Thyroid gland (tissue), 4 donors: Measurements from ENCODE around the gene TRIM41. TPM values are rescaled to one million over a fixed set of nuclear protein-coding genes. Genes with fewer than 3 reads are reported as not detected.
"Not testable (repeated sequence)": the region's sequence is repeated elsewhere in the genome, so short reads cannot be mapped to it uniquely, and the experiment has no call there.

ENCODE experiments used
- DNase-seq, 2 donors: peaks; one replicate each; pipeline ENCODE4 v3.0.0-alpha.2; 2019
- H3K27ac ChIP-seq, 3 donors: fragments of 200-600 bp; sonication (generic); 1 replicate in 2 of 3; 2 replicates in 1 of 3; pipeline ENCODE4 v1.5.1; 2016 to 2019; ENCODE audit warnings: mild to moderate bottlenecking in 1 of 3, moderate library complexity in 1 of 3
- H3K27me3 ChIP-seq: fragments of 200-600 bp; sonication (generic); one replicate; pipeline ENCODE4 v1.5.1; 2019
- H3K36me3 ChIP-seq, 2 donors: fragments of 200-600 bp; sonication (generic); one replicate each; pipeline ENCODE4 v1.5.1; 2016 to 2019
- H3K4me1 ChIP-seq, 2 donors: fragments of 200-600 bp; sonication (generic); one replicate each; pipeline ENCODE4 v1.5.1; 2017 to 2019
- H3K4me3 ChIP-seq, 3 donors: fragments of 200-600 bp; sonication (generic); replicated peaks in 1 of 3; 1 replicate in 2 of 3; 2 replicates in 1 of 3; pipeline ENCODE4 v1.5.1; 2016; ENCODE audit warnings: mild to moderate bottlenecking in 1 of 3
- H3K9me3 ChIP-seq: fragments of 200-600 bp; sonication (generic); one replicate; pipeline ENCODE4 v1.5.1; 2017
- POLR2A ChIP-seq, 2 donors: fragments of 450-650 bp; IDR thresholded peaks; one replicate each; pipeline ENCODE4 v1.6.1; 2017; ENCODE audit warnings: antibody characterized with exemption in 2 of 2, mild to moderate bottlenecking in 2 of 2, moderate library complexity in 1 of 2
- WGBS, 2 donors: methylation state at CpG; one replicate each; pipeline ENCODE4 v1.1.5; 2017; 5-methylcytosine and 5-hydroxymethylcytosine counted together
- intact Hi-C: fragments of 100-400 bp; cut with DNase I; formaldehyde crosslinking; loops from one replicate; pipeline ENCODE4 v1.15.1; 2023
- total RNA-seq, 4 donors: library from RNA; depleted of rRNA; stranded (reverse); fragments of >200 nt; gene quantifications; one replicate each; pipeline ENCODE4 v1.2.3, GENCODE V29; 2016
- TF ChIP-seq, protein P1 (sequence below), 6 experiments: fragments of 200-600 bp in 3 of 6; fragments of 450-650 bp in 3 of 6; sonication (generic) in 3 of 6; IDR thresholded peaks; one replicate each; pipeline ENCODE4 v1.5.1; 2016 to 2019; ENCODE audit warnings: antibody characterized with exemption in 6 of 6, mild to moderate bottlenecking in 2 of 6, inconsistent platforms in 1 of 6, moderate library complexity in 1 of 6

TRIM41 gene
- total RNA-seq, 4 donors from 2014 or later, result 18.8 to 31.1 (median 22.8) TPM

GRCh38 chr5:181211208-181211607 is 11.9 kb upstream of the TRIM41 start:
- Histone ChIP-seq H3K27ac (no peak overlapping the region), H3K4me1 (peaks cover 3 to 9% of the 10 kb centered on the region in 2 donors), H3K4me3 (no peak overlapping the region), H3K27me3 (no peaks in the 10 kb centered on the region), H3K36me3 (no peaks in the 10 kb centered on the region), H3K9me3 (no peaks in the 10 kb centered on the region)
- intact Hi-C loops, result no loop called here
- TF ChIP-seq, protein P1, sequence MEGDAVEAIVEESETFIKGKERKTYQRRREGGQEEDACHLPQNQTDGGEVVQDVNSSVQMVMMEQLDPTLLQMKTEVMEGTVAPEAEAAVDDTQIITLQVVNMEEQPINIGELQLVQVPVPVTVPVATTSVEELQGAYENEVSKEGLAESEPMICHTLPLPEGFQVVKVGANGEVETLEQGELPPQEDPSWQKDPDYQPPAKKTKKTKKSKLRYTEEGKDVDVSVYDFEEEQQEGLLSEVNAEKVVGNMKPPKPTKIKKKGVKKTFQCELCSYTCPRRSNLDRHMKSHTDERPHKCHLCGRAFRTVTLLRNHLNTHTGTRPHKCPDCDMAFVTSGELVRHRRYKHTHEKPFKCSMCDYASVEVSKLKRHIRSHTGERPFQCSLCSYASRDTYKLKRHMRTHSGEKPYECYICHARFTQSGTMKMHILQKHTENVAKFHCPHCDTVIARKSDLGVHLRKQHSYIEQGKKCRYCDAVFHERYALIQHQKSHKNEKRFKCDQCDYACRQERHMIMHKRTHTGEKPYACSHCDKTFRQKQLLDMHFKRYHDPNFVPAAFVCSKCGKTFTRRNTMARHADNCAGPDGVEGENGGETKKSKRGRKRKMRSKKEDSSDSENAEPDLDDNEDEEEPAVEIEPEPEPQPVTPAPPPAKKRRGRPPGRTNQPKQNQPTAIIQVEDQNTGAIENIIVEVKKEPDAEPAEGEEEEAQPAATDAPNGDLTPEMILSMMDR (IDR thresholded peaks at IDR 0.05), result no peak
- TF ChIP-seq POLR2A (IDR thresholded peaks at IDR 0.05), result no peak
- 62 to 65% methylated on average over 7 of the region's 7 CpGs for WGBS, 2 donors
- no peak for DNase-seq

DNA sequence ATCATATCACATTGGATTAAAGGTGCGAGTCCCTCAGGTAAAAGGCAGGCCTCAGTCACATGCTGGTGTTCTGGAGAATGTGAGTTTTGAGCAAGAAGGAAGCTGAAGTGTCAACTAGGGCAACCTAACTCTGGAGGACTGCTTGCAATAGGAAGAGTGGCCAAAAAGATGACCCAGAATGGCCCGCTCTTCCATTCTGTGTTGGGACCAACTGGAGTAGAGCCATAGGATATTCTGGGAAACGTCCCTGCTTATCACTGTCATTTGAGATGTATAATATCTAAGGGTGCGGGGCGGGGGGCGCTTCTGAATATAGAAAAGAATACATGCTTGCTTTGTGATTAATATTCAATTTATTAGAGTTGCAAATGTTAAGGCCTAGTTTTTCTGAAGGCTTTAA is 11.0 kb upstream of the TRIM41 start:
- intact Hi-C loops, result no loop called here
- 95% methylated on average over 6 of the region's 6 CpGs for WGBS, 2 donors
- Histone ChIP-seq H3K4me3 (no peak overlapping the region), H3K36me3 (no peaks in the 10 kb centered on the region), H3K27ac (no peak overlapping the region), H3K9me3 (no peaks in the 10 kb centered on the region), H3K27me3 (no peaks in the 10 kb centered on the region), H3K4me1 (peaks cover 5 to 7% of the 10 kb centered on the region in 2 donors)
- TF ChIP-seq POLR2A (IDR thresholded peaks at IDR 0.05), result no peak
- TF ChIP-seq, protein P1 (IDR thresholded peaks at IDR 0.05), result no peak
- DNase-seq, result no peak

DNA sequence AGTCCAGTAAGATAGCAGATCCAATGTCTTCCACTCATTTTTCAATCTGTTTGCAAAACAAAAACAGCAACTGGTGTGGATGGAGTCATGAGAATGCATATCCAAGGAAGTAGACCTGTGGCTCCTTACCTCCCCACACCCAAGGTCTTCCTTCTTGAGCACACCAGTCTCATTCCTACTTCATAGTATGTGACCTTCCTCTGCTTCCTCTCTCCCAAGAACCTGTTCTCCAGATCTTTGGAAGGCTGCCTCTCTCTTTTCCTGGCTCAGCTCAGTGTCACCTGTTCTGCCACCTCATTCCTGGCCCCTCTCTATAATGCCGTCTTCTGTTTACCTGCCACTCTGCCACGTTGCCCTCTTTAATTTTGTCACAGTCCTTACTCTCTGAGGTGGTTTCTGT is 10.1 kb upstream of the TRIM41 start:
- intact Hi-C loops, result no loop called here

DNA sequence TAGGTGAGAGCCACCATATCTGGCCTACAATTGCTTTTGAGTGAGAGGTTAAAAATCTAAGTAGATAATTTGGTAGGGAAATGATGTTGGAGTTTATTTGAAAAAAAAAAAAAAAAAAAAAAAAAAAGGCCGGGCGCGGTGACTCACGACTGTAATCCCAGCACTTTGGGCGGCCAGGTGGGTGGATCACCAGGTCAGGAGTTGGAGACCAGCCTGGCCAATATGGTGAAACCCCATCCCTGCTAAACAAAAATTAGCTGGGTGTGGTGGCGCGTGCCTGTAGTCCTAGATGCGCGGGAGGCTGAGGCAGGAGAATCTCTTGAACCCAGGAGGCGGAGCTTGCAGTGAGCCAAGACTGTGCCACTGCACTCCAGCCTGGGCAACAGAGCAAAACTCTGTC is 8.8 kb upstream of the TRIM41 start:
- intact Hi-C loops, result not testable (repeated sequence)
- whole genome bisulfite sequencing, 2 donors, result 92 to 95% methylated on average over 10 of the region's 10 CpGs
- peaks cover 8 to 15% of the 10 kb centered on the region in 2 donors for H3K4me1 ChIP-seq

More for the DNA sequence above, 10.1 kb upstream of the TRIM41 start:
- Histone ChIP-seq H3K36me3 (no peaks in the 10 kb centered on the region), H3K4me3 (no peak overlapping the region), H3K27ac (no peak overlapping the region), H3K9me3 (no peaks in the 10 kb centered on the region), H3K27me3 (no peaks in the 10 kb centered on the region), H3K4me1 (peaks cover 8 to 15% of the 10 kb centered on the region in 2 donors)
- no peak for TF ChIP-seq POLR2A (IDR thresholded peaks at IDR 0.05)
- TF ChIP-seq, protein P1 (IDR thresholded peaks at IDR 0.05), result no peak
- 71 to 75% methylated on average over 2 of the region's 2 CpGs for WGBS, 2 donors
- DNase-seq, result no peak

DNA sequence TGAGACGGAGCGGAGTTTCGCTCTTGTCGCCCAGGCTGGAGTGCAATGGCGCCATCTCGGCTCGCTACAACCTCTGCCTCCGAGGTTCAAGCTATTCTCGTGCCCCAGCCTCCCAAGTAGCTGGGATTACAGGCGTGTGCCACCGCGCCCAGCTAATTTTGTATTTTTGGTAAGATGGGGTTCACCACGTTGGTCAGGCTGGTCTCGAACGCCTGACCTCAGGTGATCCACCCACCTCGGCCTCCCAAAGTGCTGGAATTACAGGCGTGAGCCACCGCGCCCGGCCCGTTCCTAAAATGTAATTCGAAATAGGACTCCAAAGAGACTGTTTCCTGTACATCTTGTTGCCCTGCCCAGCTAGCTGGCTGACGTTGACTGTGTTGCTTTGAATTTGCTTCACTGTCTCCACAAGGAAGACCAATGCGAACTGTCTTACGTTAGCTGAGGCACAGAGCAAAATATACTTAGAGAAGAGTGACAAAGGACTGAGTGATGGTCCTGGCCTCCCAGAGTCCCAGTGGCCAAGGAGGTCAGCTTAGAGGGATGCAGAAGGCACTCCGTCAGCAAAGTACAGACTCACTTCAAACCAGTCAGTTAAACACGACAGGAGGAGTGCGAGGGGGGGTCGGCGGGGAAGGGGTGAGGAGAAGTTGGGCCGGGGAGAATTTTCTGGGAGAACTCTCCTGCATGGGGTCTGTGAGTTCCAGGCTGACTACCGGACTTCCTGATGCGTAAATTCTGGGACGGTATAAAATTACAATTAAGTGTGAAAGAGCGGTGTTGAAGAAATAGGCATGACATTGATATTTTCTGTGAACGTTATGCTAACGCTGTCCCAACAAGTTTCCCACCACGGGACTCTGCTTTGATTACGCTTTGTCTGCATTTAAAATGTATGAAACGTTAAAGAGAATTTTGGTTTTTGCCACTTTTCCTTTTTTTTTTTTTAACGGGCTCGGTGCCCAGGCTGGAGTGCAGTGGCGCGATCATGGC is 6.8 kb upstream of the TRIM41 start:
- intact Hi-C loops, result no loop called here
- 37 to 45% methylated on average over 44 of the region's 44 CpGs for WGBS, 2 donors
- peaks cover 8 to 15% of the 10 kb centered on the region in 2 donors for H3K4me1 ChIP-seq
- DNase-seq, result no peak
- H3K36me3 ChIP-seq, result no peaks in the 10 kb centered on the region
- no peaks in the 10 kb centered on the region for H3K9me3 ChIP-seq
- H3K27ac ChIP-seq, result no peak overlapping the region
- H3K27me3 ChIP-seq, result no peaks in the 10 kb centered on the region
- no peak for TF ChIP-seq POLR2A (IDR thresholded peaks at IDR 0.05)
- TF ChIP-seq, protein P1 (IDR thresholded peaks at IDR 0.05), result no peak
- peak overlapping the region in 1 of 3 donors; percentile 30 for H3K4me3 ChIP-seq

More for the DNA sequence above, 8.8 kb upstream of the TRIM41 start:
- H3K9me3 ChIP-seq, H3K27me3 ChIP-seq, DNase-seq, H3K36me3 ChIP-seq, H3K4me3 ChIP-seq, H3K27ac ChIP-seq: not testable (repeated sequence)
